Nephron progenitor cell (in vitro differentiated cells): ENCODE results near the gene RASAL2.

Experiments
- DNase-seq: peaks from one replicate; pipeline ENCODE4 v3.0.0; 2021
- H3K27ac Mint-ChIP-seq: 2 replicates; pipeline ENCODE4 v1.8.0; 2021; ENCODE audit warnings: mild to moderate bottlenecking, moderate library complexity, mixed read lengths
- H3K27me3 Mint-ChIP-seq: 2 replicates; pipeline ENCODE4 v1.8.0; 2021; ENCODE audit warnings: mild to moderate bottlenecking, low read depth, mixed read lengths; ENCODE audit not compliant: poor library complexity
- H3K36me3 Mint-ChIP-seq: 2 replicates; pipeline ENCODE4 v1.8.0; 2021; ENCODE audit warnings: low read depth, mixed read lengths
- H3K4me1 Mint-ChIP-seq: 2 replicates; pipeline ENCODE4 v1.8.0; 2021; ENCODE audit warnings: mixed read lengths
- H3K4me3 Mint-ChIP-seq: 2 replicates; pipeline ENCODE4 v1.8.0; 2021; ENCODE audit warnings: mild to moderate bottlenecking, moderate library complexity, mixed read lengths
- H3K9me3 Mint-ChIP-seq: 2 replicates; pipeline ENCODE4 v1.8.0; 2021; ENCODE audit warnings: mild to moderate bottlenecking, moderate library complexity, mixed read lengths
- CTCF ChIP-seq: fragments of 200-600 bp; sonication (generic); IDR thresholded peaks from 2 replicates; pipeline ENCODE4 v1.5.0; 2021; ENCODE audit warnings: antibody characterized with exemption

Gene RASAL2

GRCh38 chr1:178371933-178372388, 278.1 kb downstream of the RASAL2 start:
- H3K4me3 Mint-ChIP-seq: no peak overlapping the region
- H3K36me3 Mint-ChIP-seq: no peaks in the 10 kb centered on the region
- H3K9me3 Mint-ChIP-seq: no peaks in the 10 kb centered on the region
- H3K27ac Mint-ChIP-seq: no peak overlapping the region
- DNase-seq: no peak
- no peaks in the 10 kb centered on the region for H3K27me3 Mint-ChIP-seq
- H3K4me1 Mint-ChIP-seq: peaks cover 13% of the 10 kb centered on the region
- no peak for TF ChIP-seq CTCF

- Mint-ChIP-seq H3K27ac (no peak overlapping the region), H3K4me1 (peaks cover 9% of the 10 kb centered on the region), H3K27me3 (peaks cover 1% of the 10 kb centered on the region), H3K9me3 (no peaks in the 10 kb centered on the region), H3K36me3 (no peaks in the 10 kb centered on the region), H3K4me3 (no peak overlapping the region)
- TF ChIP-seq CTCF: no peak
- DNase-seq: no peak
Observed at GRCh38 chr1:178374016-178374415, 280.1 kb downstream of the RASAL2 start.

- H3K9me3 Mint-ChIP-seq: no peaks in the 10 kb centered on the region
- H3K4me1 Mint-ChIP-seq: peaks cover 5% of the 10 kb centered on the region
- peaks cover 4% of the 10 kb centered on the region for H3K27me3 Mint-ChIP-seq
- DNase-seq: no peak
- no peaks in the 10 kb centered on the region for H3K36me3 Mint-ChIP-seq
- H3K4me3 Mint-ChIP-seq: no peak overlapping the region
- no peak overlapping the region for H3K27ac Mint-ChIP-seq
- TF ChIP-seq CTCF: no peak
Observed at GRCh38 chr1:178376008-178376407, 282.1 kb downstream of the RASAL2 start.

- Mint-ChIP-seq H3K27me3 (peaks cover 4% of the 10 kb centered on the region), H3K4me3 (no peak overlapping the region), H3K4me1 (peaks cover 4% of the 10 kb centered on the region), H3K27ac (no peak overlapping the region), H3K36me3 (no peaks in the 10 kb centered on the region), H3K9me3 (no peaks in the 10 kb centered on the region)
- DNase-seq: peak; percentile 54
- peak; percentile 73 for TF ChIP-seq CTCF
Observed at GRCh38 chr1:178379807-178380206, 285.9 kb downstream of the RASAL2 start.

GRCh38 chr1:178382372-178382771, 288.5 kb downstream of the RASAL2 start:
- Mint-ChIP-seq H3K36me3 (no peaks in the 10 kb centered on the region), H3K27me3 (peaks cover 4% of the 10 kb centered on the region), H3K4me1 (peaks cover 4% of the 10 kb centered on the region), H3K27ac (no peak overlapping the region), H3K9me3 (no peaks in the 10 kb centered on the region), H3K4me3 (no peak overlapping the region)
- TF ChIP-seq CTCF: no peak
- no peak for DNase-seq

- H3K9me3 Mint-ChIP-seq: no peaks in the 10 kb centered on the region
- H3K4me1 Mint-ChIP-seq: peaks cover 16% of the 10 kb centered on the region
- H3K36me3 Mint-ChIP-seq: no peaks in the 10 kb centered on the region
- no peak overlapping the region for H3K27ac Mint-ChIP-seq
- no peak for DNase-seq
- no peak overlapping the region for H3K4me3 Mint-ChIP-seq
- TF ChIP-seq CTCF: no peak
- no peaks in the 10 kb centered on the region for H3K27me3 Mint-ChIP-seq
Observed at GRCh38 chr1:178385662-178386061, 291.8 kb downstream of the RASAL2 start.
